ENCODE data around the gene SOCS1.

DNA sequence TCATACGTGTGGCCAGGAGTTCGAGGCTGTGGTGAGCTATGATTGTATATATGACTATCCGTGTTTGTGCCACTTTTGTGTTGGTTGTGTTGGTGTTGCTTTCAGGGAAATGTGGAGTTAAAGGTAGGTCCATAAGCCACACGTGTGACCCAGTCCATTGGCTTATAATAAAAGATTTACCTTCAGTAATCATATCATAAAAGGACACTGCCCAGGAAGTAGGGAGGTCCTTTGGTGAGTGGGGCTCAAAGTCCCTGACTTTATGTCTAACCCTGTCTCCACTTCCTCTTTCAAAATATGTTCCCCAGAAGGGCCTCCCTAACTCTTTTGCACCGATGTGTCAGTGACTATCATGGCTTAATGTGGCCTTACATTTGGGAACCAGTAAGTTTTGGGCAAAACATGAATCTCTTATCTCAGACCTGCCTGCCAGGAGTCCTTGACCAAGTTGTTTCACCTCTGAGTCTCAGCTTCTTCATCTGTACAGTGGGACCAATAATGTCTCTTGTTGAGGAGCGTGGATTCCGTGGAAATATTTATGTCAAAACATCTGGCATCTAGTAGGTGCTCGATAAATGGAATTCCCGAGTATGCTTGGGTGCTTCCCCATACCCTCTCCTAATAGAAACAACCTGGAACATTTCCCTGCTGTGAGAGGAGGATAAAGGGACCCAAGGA, 8.3 kb upstream of the SOCS1 start:
- TF ChIP-seq CTCF (IDR thresholded peaks at IDR 0.05): no peak
- no peak for TF ChIP-seq EZH2 (IDR thresholded peaks at IDR 0.05; ENCODE audit: borderline replicate concordance, insufficient read depth, low read depth, low read length, poor library complexity, severe bottlenecking)

All from B cell (primary cell).